ENCODE results near the gene HOXA6.

- no peak for TF ChIP-seq CTCF (IDR thresholded peaks at IDR 0.05; ENCODE audit: low read length)
- TF ChIP-seq EZH2 (IDR thresholded peaks at IDR 0.05; ENCODE audit: borderline replicate concordance, low read length): no peak
These were observed 39.0 kb downstream of the HOXA6 start for GRCh38 chr7:27108390-27109127.
